Fibroblast of lung (primary cell): ENCODE results near the gene MXI1.

Experiments used
- EZH2 ChIP-seq: IDR thresholded peaks from 2 replicates; pipeline ENCODE4 v1.5.1; 2012; ENCODE audit warnings: low read length, control low read depth, mild to moderate bottlenecking; ENCODE audit errors: missing control alignments
- TF ChIP-seq, protein P1 (sequence below), 2 donors: IDR thresholded peaks in 1 of 2; conservative IDR thresholded peaks in 1 of 2; 1 replicate in 1 of 2; 2 replicates in 1 of 2; pipeline ENCODE4 v1.5.1; 2011 to 2012; ENCODE audit warnings: low read length in 2 of 2, control low read depth in 1 of 2, inconsistent platforms in 1 of 2, low read depth in 1 of 2, mild to moderate bottlenecking in 1 of 2

DNA sequence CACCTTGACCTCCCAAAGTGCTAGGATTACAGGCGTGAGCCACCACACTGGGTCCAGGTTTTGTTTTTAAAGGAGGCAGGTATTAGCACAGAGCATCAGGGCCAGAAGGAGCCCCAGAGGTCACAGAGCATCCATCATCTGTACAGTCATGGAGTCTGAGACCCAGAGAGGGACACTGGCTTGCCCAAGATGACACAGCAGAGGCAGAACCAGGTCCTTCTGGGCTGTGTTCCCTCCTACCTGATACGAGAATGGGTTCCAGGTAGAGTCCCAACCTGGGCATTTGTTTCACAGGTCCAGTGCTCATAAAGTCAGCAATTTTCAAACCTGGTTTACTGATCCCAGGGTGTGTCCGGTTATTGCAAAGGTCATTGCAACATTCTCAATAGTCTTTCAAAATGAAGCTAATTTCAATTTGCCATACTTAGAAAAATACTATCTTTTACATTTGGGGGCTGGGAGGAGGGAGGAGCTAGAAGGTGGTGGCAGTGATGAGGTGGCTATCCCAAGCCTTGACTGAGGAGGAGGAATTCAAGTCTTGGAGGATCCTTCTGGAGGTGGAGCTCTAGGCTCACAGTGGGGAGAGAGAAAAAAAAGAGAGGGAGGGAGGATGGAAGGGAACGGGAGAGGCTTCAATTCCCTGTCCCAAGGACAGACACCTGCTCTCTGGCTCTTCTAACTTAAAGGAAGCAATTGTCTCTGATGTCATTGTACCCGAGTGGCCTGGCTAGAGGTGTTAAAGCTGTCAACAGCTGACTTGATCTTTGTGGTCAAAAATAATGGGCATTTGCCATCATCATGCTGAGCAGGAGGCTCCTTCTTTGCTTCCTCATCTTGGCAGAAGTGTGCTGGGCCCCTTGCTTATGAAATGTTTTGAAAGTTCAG is 8.1 kb downstream of the MXI1 start:
- TF ChIP-seq, protein P1, sequence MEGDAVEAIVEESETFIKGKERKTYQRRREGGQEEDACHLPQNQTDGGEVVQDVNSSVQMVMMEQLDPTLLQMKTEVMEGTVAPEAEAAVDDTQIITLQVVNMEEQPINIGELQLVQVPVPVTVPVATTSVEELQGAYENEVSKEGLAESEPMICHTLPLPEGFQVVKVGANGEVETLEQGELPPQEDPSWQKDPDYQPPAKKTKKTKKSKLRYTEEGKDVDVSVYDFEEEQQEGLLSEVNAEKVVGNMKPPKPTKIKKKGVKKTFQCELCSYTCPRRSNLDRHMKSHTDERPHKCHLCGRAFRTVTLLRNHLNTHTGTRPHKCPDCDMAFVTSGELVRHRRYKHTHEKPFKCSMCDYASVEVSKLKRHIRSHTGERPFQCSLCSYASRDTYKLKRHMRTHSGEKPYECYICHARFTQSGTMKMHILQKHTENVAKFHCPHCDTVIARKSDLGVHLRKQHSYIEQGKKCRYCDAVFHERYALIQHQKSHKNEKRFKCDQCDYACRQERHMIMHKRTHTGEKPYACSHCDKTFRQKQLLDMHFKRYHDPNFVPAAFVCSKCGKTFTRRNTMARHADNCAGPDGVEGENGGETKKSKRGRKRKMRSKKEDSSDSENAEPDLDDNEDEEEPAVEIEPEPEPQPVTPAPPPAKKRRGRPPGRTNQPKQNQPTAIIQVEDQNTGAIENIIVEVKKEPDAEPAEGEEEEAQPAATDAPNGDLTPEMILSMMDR (conservative IDR thresholded peaks at IDR 0.05 in 1 of 2, IDR thresholded peaks at IDR 0.05 in 1 of 2; ENCODE audit: low read depth in 1 of 2, low read length in 2 of 2), result no peak
- TF ChIP-seq EZH2, result no peak
